GM11168 (cell line): ENCODE results near the gene ABCG1.

Experiments
- in situ Hi-C: fragments of 300-500 bp; cut with MboI; formaldehyde crosslinking; loops from one replicate; pipeline ENCODE4 v1.12.0; 2022; ENCODE audit warnings: low sequenced_read_pairs; ENCODE audit not compliant: unreplicated experiment

ABCG1 gene

GRCh38 chr21:42337830-42338728, 119.1 kb downstream of the ABCG1 start:
- in situ Hi-C loops, result no loop called here

DNA sequence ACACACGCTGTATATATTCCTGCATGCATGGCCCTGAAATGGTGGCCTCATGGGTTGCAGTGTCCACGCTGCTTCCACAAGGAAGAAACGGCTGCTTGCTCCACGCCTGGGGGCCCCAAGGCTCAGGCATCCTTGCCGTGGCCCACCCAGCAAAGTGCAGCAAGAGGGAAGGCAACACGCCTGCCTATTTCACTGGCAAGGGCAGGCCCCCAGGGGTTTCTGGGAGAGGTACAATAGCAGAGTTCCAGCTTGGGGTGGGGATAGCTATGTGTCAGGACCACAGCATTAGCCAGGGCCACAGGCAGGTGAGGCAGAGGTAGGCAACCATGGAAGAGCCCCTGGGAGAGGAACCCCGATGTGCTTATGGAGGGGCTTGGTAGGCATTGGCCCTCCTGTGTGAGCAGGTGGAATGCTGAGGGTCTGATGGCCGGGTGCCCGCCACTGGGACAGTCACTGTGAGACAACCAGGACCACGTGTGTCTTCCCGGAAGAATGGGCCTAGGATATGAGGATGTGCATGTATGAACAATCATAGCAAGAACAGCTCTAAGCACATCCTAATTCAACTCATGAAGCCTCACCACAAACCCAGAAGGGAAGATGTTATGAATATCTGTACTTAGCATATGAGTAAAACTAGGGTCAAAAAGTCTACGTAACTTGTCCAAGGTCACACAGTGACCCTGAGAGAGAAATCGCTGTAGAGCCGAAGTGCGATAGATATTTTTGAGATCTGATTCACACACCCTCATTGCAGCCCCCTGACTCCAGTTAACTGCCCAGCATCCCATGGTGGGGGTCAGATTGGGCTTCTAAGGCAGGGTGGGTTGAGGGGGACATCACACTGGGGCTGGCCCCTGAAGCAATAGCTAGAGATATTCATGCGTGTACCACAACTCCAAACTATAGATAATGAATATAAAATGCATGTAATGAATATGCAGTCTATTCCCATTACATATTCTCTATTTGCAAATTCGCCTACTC, 120.1 kb downstream of the ABCG1 start:
- in situ Hi-C loops, result no loop called here

- in situ Hi-C loops, result no loop called here
Measured at GRCh38 chr21:42340187-42341050, 121.5 kb downstream of the ABCG1 start.

DNA sequence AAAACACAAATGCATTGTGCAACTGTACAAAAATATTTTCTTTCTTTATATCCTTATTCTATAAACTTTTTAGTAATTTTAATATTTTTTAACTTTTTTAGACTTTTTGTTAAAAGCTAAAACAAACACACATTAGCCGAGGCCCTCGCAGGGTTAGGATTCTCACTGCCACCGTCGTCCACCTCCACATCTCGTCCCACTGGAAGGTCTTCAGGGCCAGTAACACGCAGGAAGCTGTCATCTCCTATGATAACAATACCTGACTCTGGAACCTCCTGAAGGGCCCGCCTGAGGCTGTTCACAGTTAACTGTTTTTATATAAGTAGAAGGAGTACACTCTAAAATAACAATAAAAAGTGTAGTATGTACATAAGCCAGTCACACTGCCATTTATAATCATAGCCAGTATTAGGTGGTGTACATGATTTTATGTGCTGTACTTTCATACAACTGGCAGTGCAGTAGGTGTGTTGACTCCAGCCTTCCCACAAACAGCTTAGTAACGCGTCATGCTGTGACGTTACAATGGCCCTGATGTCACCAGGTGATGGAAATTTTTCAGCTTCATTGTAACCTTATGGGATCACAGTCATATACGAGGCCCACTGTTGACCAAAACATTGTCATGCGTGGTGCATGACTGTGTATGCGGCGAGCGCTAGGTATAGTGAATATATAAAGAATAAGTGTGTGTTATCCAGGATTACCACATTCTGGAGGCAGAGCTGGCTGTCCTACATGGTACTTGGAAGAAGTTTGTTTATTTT, 123.0 kb downstream of the ABCG1 start:
- in situ Hi-C loops, result no loop called here

DNA sequence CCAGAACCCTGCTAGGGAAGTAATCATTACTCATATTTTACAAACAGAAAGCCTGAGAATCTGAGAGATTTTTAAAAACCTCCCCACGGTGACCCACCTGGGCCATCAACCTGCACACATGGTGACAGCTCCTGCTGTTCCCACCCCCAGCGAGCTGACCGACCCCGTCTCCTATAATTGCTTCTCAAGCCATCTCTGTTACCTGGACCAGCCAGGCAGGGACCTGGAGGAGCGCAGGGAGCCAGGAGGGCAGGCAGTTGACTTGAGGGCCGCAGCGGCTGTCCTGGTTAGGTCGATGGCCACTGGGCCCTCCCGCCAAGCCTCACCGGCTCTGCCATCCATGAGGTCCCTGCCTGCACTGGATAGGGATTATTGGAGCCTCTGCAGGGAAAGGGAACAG, 124.2 kb downstream of the ABCG1 start:
- in situ Hi-C loops, result no loop called here

DNA sequence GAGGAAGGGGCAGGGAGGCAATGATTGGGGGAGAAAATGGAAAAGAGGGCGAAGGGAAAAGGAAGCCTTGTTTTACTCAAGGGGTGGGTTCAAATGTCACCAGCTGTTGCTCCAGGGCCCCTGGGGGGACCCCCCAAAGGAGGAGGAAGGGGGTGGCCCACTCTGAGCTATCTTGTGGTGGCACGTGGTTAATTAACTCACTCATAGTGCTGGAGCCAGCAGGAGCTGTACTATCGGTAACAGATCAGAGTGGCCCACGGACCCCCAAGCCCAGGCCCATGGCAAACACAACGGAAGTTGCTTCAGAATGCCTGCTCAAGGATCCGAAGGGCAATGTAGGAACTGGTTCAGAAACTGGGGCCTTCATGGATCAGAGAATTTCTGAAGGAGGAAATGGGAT, 124.6 kb downstream of the ABCG1 start:
- in situ Hi-C loops, result no loop called here

DNA sequence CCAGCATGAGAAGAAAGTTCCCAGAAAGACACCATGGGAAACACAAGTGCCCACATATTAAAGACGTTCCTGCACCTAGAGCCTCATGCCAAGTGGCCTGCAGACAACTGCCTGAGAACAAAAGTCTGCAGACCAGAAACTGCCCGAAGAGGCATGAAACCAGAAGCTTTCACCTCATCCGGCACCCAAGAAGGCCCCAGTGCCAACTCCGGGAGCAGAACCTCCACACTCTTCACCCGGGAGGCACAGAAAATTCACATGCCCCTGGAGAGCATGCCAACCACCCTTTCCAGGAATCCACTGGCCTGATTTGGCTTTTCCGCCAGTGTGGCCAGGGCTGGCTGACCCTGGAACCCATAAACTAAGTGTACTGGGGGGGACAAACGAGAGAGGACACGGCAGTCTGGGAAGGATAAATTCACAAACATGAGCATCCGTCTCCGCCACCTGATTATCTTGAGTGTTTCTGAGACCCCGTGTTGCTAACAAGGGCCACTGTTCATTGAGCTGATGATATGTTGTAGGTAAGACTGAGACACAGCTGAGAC, 125.1 kb downstream of the ABCG1 start:
- in situ Hi-C loops, result no loop called here

- in situ Hi-C loops, result no loop called here
Measured at GRCh38 chr21:42344631-42345030, 125.7 kb downstream of the ABCG1 start.

GRCh38 chr21:42346441-42346840, 127.5 kb downstream of the ABCG1 start:
- in situ Hi-C loops, result no loop called here
